Superior temporal gyrus (tissue), 1 donor: ENCODE results near the gene ORMDL2.
"Not testable (repeated sequence)": the region's sequence is repeated elsewhere in the genome, so short reads cannot be mapped to it uniquely, and the experiment has no call there.

ENCODE experiments used
- DNase-seq: peaks from one replicate; pipeline ENCODE4 v3.0.0-alpha.2; 2016; ENCODE audit errors: extremely low spot score

The ORMDL2 gene

GRCh38 chr12:55852740-55853139 lies 34.9 kb downstream of the ORMDL2 start:
- DNase-seq, result no peak

DNA sequence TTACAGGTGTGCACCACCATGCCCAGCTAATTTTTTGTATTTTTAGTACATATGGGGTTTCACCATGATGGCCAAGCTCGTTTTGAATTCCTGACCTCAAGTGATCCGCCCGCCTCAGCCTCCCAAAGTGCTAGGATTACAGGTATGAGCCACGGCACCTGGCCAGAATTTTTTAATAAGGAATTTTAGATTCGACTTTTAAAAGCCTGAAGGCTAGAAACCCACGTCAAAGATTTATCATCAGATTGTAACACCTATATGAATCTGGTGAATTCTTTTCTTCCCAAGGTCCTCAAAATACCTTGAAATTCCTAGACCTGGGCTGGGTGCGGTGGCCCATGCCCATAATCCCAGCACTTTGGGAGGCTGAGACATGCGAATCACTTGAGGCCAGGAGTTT lies 43.6 kb downstream of the ORMDL2 start:
- no peak for DNase-seq

DNA sequence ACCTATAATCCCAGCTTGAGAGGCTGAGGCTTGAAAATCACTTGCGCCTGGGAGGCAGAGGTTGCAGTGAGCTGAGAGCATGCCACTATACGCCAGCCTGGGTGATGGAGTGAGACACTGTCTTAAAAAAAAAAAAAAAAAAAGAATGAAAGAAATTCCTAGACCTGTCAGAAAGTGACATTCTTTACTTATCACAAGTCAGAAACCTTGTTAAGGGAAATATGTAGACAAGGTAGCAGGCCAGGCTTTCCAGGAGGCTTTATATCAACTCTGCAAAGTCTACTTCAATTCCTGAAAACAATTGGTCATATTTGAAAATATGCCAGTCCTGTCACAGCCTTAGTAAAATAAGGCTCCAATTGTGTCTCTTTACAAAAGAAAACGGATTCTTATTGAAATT lies 44.0 kb downstream of the ORMDL2 start:
- DNase-seq, result no peak

DNA sequence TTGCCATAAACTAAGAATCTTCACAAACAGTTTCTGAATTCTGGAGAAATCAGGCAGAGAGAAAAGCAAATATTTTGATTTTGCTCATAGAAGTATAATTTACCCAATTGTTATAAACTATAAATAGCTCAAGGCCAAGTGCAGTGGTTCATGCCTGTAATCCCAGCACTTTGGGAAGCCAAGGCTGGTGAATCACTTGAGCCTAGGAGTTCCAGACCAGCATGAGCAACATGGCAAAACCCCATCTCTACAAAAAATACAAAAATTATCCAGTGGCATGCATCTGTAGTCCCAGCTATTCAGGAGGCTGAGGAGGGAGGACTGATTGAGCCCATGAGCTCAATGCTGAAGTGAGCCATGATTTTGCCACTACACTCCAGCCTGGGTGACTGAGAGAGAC lies 44.4 kb downstream of the ORMDL2 start:
- no peak for DNase-seq

DNA sequence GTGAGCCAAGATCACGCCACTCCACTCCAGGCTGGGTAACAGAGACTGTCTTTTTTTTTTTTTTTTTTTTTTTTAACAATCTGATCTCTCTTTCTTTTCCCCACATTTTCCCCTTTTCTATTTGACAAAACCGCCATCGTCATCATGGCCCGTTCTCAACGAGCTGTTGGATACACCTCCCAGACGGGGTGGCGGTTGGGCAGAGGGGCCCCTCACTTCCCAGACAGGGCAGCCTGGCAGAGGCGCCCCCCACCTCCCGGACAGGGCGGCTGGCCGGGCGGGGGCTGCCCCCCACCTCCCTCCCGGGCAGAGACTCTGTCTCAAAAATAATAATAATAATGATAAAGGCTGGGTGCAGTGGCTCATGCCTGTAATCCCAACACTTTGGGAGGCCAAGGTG lies 45.1 kb downstream of the ORMDL2 start:
- not testable (repeated sequence) for DNase-seq

- DNase-seq, result no peak
These were observed 47.5 kb downstream of the ORMDL2 start for GRCh38 chr12:55865327-55865726.

DNA sequence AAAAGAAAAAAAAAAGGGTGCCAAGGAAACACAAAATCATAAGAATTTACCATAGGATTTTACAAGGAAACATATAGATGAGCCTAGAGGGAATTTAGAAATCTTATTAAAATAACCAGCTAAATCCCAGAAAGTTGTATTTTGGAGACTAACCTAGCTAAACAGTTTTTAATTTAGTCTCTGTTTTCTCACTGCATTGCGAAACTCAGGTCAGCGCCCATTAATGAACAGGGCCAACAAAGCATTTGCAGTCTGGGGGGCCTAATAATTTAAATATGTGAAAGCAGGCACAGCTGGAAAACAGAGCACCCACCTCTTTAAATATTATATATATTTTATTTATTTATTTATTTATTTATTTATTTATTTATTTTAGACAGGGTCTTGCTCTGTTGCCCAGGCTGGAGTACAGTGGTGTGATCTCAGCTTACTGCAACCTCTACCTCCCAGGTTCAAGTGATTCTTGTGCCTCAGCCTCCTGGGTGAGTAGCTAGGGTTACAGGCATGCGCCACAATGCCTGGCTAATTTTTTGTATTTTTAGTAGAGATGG lies 48.7 kb downstream of the ORMDL2 start:
- DNase-seq, result not testable (repeated sequence)
